GM15510 (cell line): ENCODE results near the gene CUTC.

Experiments used
- POLR2A ChIP-seq: IDR thresholded peaks from 3 replicates; pipeline ENCODE4 v1.6.1; 2011; ENCODE audit warnings: borderline replicate concordance; ENCODE audit not compliant: insufficient read length; ENCODE audit errors: extremely low read depth

CUTC gene

DNA sequence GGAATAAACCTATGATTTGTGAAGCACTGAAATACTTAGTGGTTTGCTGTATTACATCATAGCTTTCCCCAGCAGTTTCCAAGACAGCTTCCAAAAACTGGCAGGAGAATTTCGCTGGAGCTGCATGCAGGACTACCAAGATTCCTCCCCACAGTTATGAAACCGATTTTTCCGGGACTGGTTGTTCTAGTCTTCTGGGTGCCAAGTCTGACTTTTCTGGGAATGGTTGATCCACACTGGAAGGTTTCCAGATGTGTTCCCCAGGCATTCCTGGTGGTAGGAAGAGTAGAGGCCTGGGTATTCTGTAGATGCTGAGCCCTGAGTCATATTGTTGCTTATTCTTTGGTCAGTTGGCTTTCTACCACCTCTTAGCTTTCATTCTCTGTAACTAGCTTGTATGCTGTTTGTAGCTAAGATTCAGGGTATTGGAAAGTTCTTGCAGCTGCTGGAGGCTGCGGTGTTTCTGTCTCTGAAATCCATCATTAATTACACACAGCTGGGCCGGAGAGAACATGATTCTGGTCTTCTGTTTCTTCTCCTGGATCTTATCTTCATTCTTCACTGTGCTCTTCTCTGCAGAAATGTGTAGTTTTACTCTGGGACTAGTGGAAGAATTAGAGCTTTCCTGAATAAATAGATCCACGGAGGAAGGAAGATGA, 56.7 kb downstream of the CUTC start:
- no peak for TF ChIP-seq POLR2A

DNA sequence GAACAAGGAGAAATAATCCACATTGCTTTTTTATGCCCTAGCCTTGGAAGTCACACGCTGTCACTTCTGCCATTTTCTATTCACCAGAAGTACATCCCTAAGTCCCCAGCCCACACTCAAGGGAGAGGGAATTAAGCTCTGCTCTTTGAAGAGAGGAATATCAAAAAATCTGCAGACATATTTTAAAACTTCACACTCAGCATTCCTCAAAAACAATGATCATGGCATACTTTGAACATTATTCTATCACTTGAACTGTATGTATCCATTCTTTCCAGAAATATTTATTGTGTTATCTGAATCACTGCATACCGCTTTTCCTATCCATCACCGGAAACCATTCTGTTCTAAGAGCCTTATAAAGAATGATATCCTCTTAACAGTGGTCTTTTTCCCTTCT, 59.8 kb downstream of the CUTC start:
- TF ChIP-seq POLR2A, result no peak

DNA sequence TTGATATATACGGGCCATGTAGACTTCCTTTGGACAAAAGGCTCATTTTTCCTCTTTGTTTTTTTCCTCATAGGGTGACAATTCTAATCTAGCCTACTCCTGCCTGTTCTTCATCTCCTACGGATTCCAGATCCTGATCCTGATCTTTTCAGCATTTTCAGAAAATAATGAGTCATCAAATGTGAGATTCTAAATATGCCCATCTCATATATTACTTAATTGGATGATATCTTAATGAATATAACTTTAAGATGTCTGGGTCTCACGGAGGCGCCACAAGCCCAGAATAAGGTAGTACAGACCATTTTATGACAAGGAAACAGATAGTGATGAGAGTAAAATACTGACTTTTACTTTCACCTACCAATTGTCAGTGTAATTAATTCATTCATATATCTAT, 61.8 kb downstream of the CUTC start:
- no peak for TF ChIP-seq POLR2A

DNA sequence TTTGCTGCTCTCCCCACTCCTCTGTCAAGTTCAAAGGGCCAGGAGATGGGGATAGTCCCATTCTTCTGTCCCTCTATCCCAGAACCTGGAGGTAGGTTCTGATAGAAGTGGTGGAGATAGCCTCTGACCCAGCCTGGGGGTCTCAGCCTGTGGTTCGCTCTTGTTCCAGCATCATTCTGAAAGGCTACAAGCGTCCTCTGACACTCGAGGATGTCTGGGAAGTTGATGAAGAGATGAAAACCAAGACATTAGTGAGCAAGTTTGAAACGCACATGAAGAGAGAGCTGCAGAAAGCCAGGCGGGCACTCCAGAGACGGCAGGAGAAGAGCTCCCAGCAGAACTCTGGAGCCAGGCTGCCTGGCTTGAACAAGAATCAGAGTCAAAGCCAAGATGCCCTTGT, 64.9 kb downstream of the CUTC start:
- TF ChIP-seq POLR2A, result no peak

DNA sequence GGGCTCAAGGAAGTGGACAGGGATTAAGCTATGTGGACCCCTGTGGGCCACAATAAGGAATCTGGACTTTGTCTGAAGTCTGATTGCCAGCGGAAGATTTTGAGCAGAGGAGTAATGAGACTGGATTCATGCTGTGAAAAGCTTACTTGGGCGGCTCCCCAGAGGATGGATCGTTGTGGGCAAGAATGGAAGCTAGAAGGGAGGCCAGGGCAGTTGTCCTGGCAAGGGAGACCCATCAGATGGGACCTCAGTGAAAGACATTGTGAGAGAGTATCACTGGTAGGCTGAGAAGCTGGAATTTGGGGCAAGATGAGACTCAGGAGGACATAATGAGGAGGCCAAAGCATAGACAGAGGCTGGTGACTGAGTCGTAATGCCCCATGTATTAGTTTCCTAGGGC, 66.0 kb downstream of the CUTC start:
- TF ChIP-seq POLR2A, result no peak

DNA sequence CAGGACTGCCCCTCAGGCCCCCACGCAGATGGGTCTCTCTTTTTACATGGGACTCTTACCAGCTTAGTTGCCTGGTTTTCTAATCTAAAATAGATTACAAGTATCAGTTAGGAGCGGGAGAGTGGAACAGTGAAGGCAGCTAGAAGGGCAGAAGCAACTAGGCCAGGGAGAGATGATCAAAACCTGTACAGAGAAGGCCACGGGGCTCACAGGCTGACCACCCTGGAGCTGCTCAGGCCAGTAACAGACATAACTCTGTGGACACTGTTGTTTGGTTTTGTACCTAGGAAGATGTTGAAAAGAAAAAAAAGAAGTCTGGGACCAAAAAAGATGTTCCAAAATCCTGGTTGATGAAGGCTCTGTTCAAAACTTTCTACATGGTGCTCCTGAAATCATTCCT, 66.9 kb downstream of the CUTC start:
- TF ChIP-seq POLR2A, result no peak

DNA sequence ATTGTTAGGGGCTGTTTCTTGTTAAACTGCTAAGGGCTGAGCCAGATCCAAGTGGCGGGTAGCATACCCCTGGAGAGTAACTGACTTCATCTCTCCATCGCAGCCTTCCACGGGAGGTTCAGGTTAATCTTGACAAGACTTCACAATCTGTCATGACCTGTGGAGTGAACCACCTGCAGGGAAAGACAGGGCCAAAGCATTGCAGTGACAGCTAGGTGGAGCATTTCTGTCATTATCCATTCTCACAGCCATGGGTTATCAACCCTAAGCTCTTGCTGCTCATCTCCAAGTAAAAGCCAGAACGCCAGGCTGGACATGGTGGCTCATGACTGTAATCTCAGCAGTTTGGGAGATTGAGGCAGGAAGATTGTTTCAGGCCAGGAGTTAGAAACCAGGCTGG, 67.6 kb downstream of the CUTC start:
- no peak for TF ChIP-seq POLR2A

DNA sequence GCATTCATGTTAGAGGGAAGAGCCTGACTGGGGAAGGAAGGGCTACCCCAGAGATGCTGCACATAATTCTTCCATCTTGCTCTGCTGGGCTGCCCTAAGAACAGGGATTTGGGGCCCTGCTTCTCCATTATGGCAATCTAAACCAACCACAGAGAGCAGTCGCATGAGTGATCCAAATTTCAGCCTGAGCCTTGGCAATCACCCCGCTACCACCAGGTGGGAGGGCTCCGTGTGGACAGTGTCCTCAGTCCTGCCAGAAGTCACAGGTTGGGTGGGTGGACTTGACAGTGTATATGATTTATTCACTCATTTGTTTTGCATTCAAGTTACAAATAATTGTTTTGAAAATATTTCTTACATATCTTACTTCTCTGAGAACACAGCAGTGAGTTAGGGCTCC, 72.4 kb downstream of the CUTC start:
- TF ChIP-seq POLR2A, result no peak

DNA sequence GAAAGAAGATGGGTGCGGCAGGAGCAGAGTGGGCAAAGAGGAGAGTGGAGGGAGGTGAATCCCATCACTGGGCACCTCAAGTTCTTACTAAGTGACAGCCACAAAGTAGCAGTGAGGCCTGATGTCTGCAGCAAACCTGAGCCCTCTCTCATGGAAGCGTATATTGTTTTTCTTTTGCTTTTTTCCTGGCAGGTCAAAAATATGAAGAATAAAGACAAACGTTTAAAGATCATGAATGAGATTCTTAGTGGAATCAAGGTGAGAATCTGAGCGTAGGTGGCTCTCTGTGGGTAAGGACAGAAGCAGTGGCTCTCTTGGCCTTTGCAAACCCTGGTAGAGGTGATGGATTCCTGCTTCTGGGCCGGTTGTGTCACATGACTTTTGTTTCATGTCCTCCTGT, 73.2 kb downstream of the CUTC start:
- no peak for TF ChIP-seq POLR2A
